ENCODE data around the gene RAPGEF3.

DNA sequence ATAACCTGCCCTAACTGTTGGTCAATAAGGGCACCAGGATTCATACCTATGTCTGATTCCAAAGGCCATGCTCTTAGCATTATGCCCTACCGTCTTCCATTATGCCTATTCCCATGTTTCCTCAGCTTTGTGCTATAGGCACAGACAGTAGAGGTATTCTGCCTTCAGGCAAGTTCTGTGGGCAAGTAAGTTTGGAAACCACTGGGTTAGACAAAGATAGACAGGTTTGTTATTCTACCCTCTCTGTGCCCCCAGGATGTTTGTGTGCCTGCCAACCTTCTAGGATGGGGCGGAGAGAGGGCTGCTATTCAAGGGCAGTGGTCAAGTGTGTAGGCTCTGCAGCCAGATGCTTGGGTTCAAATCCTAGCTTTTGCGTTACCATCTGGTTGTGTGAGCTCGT is 4.6 kb downstream of the RAPGEF3 start:
- TF ChIP-seq, protein P1, sequence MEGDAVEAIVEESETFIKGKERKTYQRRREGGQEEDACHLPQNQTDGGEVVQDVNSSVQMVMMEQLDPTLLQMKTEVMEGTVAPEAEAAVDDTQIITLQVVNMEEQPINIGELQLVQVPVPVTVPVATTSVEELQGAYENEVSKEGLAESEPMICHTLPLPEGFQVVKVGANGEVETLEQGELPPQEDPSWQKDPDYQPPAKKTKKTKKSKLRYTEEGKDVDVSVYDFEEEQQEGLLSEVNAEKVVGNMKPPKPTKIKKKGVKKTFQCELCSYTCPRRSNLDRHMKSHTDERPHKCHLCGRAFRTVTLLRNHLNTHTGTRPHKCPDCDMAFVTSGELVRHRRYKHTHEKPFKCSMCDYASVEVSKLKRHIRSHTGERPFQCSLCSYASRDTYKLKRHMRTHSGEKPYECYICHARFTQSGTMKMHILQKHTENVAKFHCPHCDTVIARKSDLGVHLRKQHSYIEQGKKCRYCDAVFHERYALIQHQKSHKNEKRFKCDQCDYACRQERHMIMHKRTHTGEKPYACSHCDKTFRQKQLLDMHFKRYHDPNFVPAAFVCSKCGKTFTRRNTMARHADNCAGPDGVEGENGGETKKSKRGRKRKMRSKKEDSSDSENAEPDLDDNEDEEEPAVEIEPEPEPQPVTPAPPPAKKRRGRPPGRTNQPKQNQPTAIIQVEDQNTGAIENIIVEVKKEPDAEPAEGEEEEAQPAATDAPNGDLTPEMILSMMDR (IDR thresholded peaks at IDR 0.05; ENCODE audit: low read depth, low read length, missing input control): no peak
- no peak for TF ChIP-seq EGR1 (IDR thresholded peaks at IDR 0.05; ENCODE audit: low read depth in 2 of 2)
- TF ChIP-seq GABPA (IDR thresholded peaks at IDR 0.05 in 1 of 2, conservative IDR thresholded peaks at IDR 0.05 in 1 of 2): no peak
- TF ChIP-seq TAF1 (conservative IDR thresholded peaks at IDR 0.05): no peak
- TF ChIP-seq, protein P2, sequence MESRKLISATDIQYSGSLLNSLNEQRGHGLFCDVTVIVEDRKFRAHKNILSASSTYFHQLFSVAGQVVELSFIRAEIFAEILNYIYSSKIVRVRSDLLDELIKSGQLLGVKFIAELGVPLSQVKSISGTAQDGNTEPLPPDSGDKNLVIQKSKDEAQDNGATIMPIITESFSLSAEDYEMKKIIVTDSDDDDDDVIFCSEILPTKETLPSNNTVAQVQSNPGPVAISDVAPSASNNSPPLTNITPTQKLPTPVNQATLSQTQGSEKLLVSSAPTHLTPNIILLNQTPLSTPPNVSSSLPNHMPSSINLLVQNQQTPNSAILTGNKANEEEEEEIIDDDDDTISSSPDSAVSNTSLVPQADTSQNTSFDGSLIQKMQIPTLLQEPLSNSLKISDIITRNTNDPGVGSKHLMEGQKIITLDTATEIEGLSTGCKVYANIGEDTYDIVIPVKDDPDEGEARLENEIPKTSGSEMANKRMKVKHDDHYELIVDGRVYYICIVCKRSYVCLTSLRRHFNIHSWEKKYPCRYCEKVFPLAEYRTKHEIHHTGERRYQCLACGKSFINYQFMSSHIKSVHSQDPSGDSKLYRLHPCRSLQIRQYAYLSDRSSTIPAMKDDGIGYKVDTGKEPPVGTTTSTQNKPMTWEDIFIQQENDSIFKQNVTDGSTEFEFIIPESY (IDR thresholded peaks at IDR 0.05): no peak
- no peak for TF ChIP-seq YY1 (IDR thresholded peaks at IDR 0.05)
- TF ChIP-seq JUND (IDR thresholded peaks at IDR 0.05): no peak
- TF ChIP-seq RAD21 (IDR thresholded peaks at IDR 0.05): no peak
